Smooth muscle cell (in vitro differentiated cells): ENCODE data around the gene PKD1. TPM values are rescaled to one million over a fixed set of nuclear protein-coding genes. Genes with fewer than 3 reads are reported as not detected.

ENCODE experiments used
- DNase-seq: peaks from one replicate; lab custom pipeline; 2025; ENCODE audit not compliant: unreplicated experiment; lab: John Stamatoyannopoulos, UW
- H2AFZ ChIP-seq: fragments of 200-600 bp; sonication (generic); 2 replicates; pipeline ENCODE4 v1.6.0; 2016; ENCODE audit warnings: antibody characterized with exemption, low read depth, mild to moderate bottlenecking
- H3F3A ChIP-seq: fragments of 200-600 bp; sonication (generic); 2 replicates; pipeline ENCODE4 v1.6.0; 2017; ENCODE audit warnings: antibody characterized with exemption, low read depth
- H3K27ac ChIP-seq: fragments of 200-600 bp; sonication (generic); 2 replicates; pipeline ENCODE4 v1.5.1; 2016; ENCODE audit warnings: low read depth, mild to moderate bottlenecking
- H3K27me3 ChIP-seq: fragments of 200-600 bp; sonication (generic); 2 replicates; pipeline ENCODE4 v1.6.1; 2016; ENCODE audit warnings: low read depth, mild to moderate bottlenecking
- H3K36me3 ChIP-seq: fragments of 200-600 bp; sonication (generic); 2 replicates; pipeline ENCODE4 v1.5.1; 2016; ENCODE audit warnings: low read depth
- H3K4me1 ChIP-seq: fragments of 200-600 bp; sonication (generic); 2 replicates; pipeline ENCODE4 v1.5.1; 2016; ENCODE audit warnings: low read depth
- H3K4me2 ChIP-seq: fragments of 200-600 bp; sonication (generic); 2 replicates; pipeline ENCODE4 v1.6.0; 2016; ENCODE audit warnings: mild to moderate bottlenecking
- H3K4me3 ChIP-seq: fragments of 200-600 bp; sonication (generic); 2 replicates; pipeline ENCODE4 v1.5.1; 2016; ENCODE audit warnings: mild to moderate bottlenecking
- H3K79me2 ChIP-seq: fragments of 200-600 bp; sonication (generic); 2 replicates; pipeline ENCODE4 v1.6.0; 2016; ENCODE audit warnings: low read depth, mild to moderate bottlenecking
- H3K9ac ChIP-seq: fragments of 200-600 bp; sonication (generic); 2 replicates; pipeline ENCODE4 v1.6.0; 2016; ENCODE audit warnings: low read depth
- H3K9me3 ChIP-seq: fragments of 200-600 bp; sonication (generic); replicated peaks from 2 replicates; pipeline ENCODE4 v1.5.1; 2016; ENCODE audit warnings: low read depth
- H4K20me1 ChIP-seq: fragments of 200-600 bp; sonication (generic); 2 replicates; pipeline ENCODE4 v1.6.0; 2016; ENCODE audit warnings: low read depth
- CTCF ChIP-seq: fragments of 200-600 bp; sonication (generic); IDR thresholded peaks from 2 replicates; pipeline ENCODE4 v1.5.1; 2017; ENCODE audit warnings: borderline replicate concordance, mild to moderate bottlenecking, antibody characterized with exemption; ENCODE audit not compliant: insufficient read depth, poor library complexity, severe bottlenecking
- WGBS: methylation state at CpG from one replicate; pipeline ENCODE4 v1.1.7; 2016; ENCODE audit warnings: low lambda C conversion rate; 5-methylcytosine and 5-hydroxymethylcytosine counted together
- polyA plus RNA-seq: library from polyadenylated mRNA; unstranded; fragments of >200 nt; fragmentation: Nextera tagmentation; extraction: Ambion mirVana; gene quantifications from 2 replicates; pipeline ENCODE4 v1.2.1, GENCODE V29; 2016
- total RNA-seq: library from RNA; depleted of rRNA; stranded (reverse); fragments of >200 nt; gene quantifications from 2 replicates; pipeline ENCODE4 v1.2.3, GENCODE V29; 2014

Gene PKD1
- total and polyA plus RNA-seq, 2 experiments from 2014 or later, result 47.9 to 70.1 TPM

- Histone ChIP-seq H3K4me2 (no peak overlapping the region), H3F3A (no peaks in the 10 kb centered on the region), H3K27ac (peak overlapping the region; percentile 69), H2AFZ (no peak overlapping the region), H3K79me2 (peaks cover 70% of the 10 kb centered on the region), H3K4me1 (peaks cover 4% of the 10 kb centered on the region), H4K20me1 (peaks cover 82% of the 10 kb centered on the region), H3K36me3 (no peaks in the 10 kb centered on the region), H3K9ac (no peak overlapping the region), H3K27me3 (no peaks in the 10 kb centered on the region), H3K4me3 (no peak overlapping the region), H3K9me3 (no peaks in the 10 kb centered on the region)
- TF ChIP-seq CTCF, result no peak
- no peak for DNase-seq
- 95% methylated on average over 13 of the region's 13 CpGs for WGBS
These were observed 27.0 kb upstream of the PKD1 start for GRCh38 chr16:2162676-2163118.

- Histone ChIP-seq H3F3A (no peaks in the 10 kb centered on the region), H3K27me3 (no peaks in the 10 kb centered on the region), H3K27ac (no peak overlapping the region), H3K36me3 (no peaks in the 10 kb centered on the region), H3K4me2 (no peak overlapping the region), H4K20me1 (peaks cover 82% of the 10 kb centered on the region), H3K79me2 (peaks cover 78% of the 10 kb centered on the region), H3K4me3 (no peak overlapping the region), H3K4me1 (peaks cover 6% of the 10 kb centered on the region), H3K9me3 (no peaks in the 10 kb centered on the region), H3K9ac (no peak overlapping the region), H2AFZ (no peak overlapping the region)
- no peak for DNase-seq
- WGBS, result 95% methylated on average over 10 of the region's 10 CpGs
- TF ChIP-seq CTCF, result no peak
These were observed 26.2 kb upstream of the PKD1 start for GRCh38 chr16:2161911-2162310.

- no peak for DNase-seq
- Histone ChIP-seq H3K36me3 (no peaks in the 10 kb centered on the region), H3K4me3 (no peak overlapping the region), H3F3A (no peaks in the 10 kb centered on the region), H2AFZ (no peak overlapping the region), H4K20me1 (peaks cover 82% of the 10 kb centered on the region), H3K27me3 (no peaks in the 10 kb centered on the region), H3K9me3 (no peaks in the 10 kb centered on the region), H3K79me2 (peaks cover 84% of the 10 kb centered on the region), H3K4me2 (no peak overlapping the region), H3K9ac (no peak overlapping the region), H3K4me1 (peaks cover 9% of the 10 kb centered on the region), H3K27ac (no peak overlapping the region)
- WGBS, result 89% methylated on average over 7 of the region's 20 CpGs
- TF ChIP-seq CTCF, result no peak
These were observed 25.3 kb upstream of the PKD1 start for GRCh38 chr16:2160915-2161551.
